Activated naive CD4-positive, alpha-beta T cell treated with anti-CD3 and anti-CD28 coated beads, Interleukin-2, amount 10 ng/mL, durations not matched to agents 7 days and 5 days (primary cell): ENCODE measurements around the gene C11orf24.

Experiments
- CTCF ChIA-PET: fragments of 350-600 bp; sonication (Branson Sonifier 250); formaldehyde crosslinking; loops from one replicate; lab custom pipeline; 2021; ENCODE audit warnings: antibody characterized with exemption; lab: Charles Lee
- DNase-seq: peaks from one replicate; pipeline ENCODE4 v3.0.0-alpha.2; 2020
- H3K27ac Mint-ChIP-seq: one replicate; pipeline ENCODE4 v1.8.0; 2021; ENCODE audit warnings: mild to moderate bottlenecking, moderate library complexity, mixed read lengths
- H3K27me3 Mint-ChIP-seq: one replicate; pipeline ENCODE4 v1.8.0; 2021; ENCODE audit warnings: mild to moderate bottlenecking, mixed read lengths
- H3K36me3 Mint-ChIP-seq: one replicate; pipeline ENCODE4 v1.8.0; 2021; ENCODE audit warnings: mixed read lengths
- H3K4me1 Mint-ChIP-seq: one replicate; pipeline ENCODE4 v1.8.0; 2021; ENCODE audit warnings: mixed read lengths
- H3K4me3 Mint-ChIP-seq: one replicate; pipeline ENCODE4 v1.8.0; 2021; ENCODE audit warnings: mild to moderate bottlenecking, moderate library complexity, mixed read lengths
- H3K9me3 Mint-ChIP-seq: one replicate; pipeline ENCODE4 v1.8.0; 2021; ENCODE audit warnings: mixed read lengths

The C11orf24 gene

DNA sequence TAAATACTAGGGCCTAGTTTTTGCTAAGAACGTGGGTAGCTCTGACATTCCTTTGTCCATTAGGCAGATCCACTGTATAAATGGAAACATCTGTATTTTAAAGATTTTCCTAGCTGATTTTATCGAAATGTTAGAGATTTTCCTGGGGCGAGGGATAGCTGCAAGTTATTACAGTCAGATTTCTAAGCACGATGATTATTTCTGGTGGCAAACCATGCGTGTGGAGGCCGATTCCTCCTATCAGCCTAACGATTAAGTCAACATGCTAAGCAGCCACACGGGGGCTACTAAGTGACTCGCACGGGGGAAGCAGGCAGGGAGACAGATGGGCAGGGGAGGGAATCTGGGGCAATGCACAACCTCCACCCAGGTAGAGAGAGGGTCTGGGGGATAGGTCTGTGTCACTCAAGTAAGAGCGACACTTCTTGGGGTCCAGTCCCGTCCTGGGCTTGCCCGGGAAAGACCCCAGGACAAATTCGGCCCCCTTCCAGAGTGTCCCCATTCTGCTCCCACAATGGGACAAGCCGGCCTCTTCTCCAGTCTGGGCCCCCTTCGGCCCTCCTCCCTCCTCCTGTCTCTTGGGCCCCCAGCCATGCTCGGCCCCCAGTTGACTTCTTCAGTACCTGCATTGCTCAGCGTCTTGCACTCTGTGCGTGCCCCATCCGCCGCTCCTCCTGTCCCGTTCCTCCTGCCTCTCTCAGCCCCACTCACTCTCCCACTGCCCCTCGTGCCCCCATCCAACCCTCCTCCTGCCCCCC lies 571 bp downstream of the C11orf24 start:
- Mint-ChIP-seq H3K4me1 (peaks cover 50% of the 10 kb centered on the region), H3K27me3 (peaks cover 4% of the 10 kb centered on the region), H3K9me3 (no peaks in the 10 kb centered on the region), H3K4me3 (peak overlapping the region; percentile 96), H3K27ac (peak overlapping the region; percentile 97), H3K36me3 (peaks cover 25% of the 10 kb centered on the region)
- DNase-seq, result peak; percentile 76
- CTCF ChIA-PET, result interaction anchor here (0.7 to 4.9 kb wide), 12 partner anchors 8 to 117 kb away, joined by 3 to 68 read pairs (median 5); no protein-coding TSS in a partner anchor

DNA sequence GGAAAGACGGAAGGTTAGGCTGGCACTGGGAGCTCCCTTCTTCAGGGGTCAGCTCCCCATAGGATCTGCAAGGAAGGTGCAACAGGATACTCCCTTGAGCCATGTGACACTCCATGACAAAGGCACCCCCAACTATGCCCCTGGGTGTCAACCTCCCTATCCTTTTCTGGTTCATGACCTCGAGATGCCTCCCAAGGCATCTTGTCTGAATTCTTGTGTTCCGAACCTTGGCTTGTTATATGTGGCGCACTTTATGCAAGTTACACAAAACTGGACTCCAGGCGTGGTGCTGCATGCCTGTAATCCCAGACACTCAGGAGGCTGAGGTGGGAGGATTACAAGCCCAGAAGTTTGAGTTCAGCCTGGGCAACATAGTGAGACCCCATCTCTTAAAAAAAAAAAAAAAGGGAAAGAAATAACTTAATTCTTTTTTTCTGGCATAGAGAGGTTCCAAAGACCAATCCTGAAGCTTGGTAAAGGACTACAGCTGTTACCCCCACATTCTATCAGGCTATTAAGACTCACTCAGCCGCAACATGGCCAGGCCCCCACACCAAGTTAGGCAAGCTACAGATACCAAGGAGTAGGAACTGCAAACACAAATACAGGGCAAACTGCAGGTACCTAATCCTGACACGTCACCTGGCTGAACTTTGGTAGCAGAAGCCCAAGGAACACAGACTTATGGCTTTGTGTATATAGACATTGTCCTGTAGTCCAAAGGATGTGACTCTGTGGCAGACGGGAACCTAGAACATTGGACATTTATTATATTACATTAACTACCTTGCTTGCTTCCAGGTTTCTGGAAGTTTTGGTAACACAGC lies 1.4 kb downstream of the C11orf24 start:
- Mint-ChIP-seq H3K9me3 (no peaks in the 10 kb centered on the region), H3K4me3 (peak overlapping the region; percentile 96), H3K27ac (no peak overlapping the region), H3K4me1 (peaks cover 50% of the 10 kb centered on the region), H3K36me3 (peaks cover 25% of the 10 kb centered on the region), H3K27me3 (peaks cover 4% of the 10 kb centered on the region)
- no peak for DNase-seq
- CTCF ChIA-PET, result interaction anchor here (0.7 to 4.9 kb wide), 10 partner anchors 9 to 117 kb away, joined by 3 to 68 read pairs (median 5); no protein-coding TSS in a partner anchor

DNA sequence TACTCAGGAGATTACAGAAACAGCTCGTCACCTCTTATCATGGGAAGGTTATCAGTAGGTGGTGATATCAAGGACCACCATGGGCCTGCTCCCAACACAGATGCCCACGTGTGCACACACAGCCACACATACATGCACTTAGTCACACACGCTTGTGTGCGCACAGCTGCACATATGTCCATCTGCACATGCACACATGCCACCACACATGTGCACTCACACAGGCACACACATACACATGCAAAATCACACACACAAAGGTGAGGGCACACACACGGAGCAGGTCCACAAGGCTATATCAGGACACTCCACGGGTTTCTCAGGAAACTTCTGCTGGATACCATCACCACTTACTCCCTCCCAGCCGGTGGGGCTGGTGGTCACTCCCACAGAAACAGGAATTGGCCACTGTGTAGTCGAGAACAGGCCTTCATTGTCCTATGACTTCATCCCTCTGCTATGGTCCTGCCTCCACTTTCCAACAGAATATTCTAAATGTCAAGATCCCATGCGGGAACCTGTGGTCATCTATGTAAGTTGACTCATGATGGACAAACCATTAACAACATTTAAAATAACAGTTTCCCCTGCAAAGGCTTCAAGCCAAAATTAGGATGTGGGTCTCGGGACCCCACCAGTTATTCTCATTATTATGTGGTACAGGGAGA lies 2.2 kb downstream of the C11orf24 start:
- H3K36me3 Mint-ChIP-seq, result peaks cover 25% of the 10 kb centered on the region
- H3K4me1 Mint-ChIP-seq, result peaks cover 50% of the 10 kb centered on the region
- H3K4me3 Mint-ChIP-seq, result peak overlapping the region; percentile 16
- no peak for DNase-seq
- H3K27ac Mint-ChIP-seq, result no peak overlapping the region
- H3K9me3 Mint-ChIP-seq, result no peaks in the 10 kb centered on the region
- CTCF ChIA-PET, result interaction anchor here (1.1 to 4.9 kb wide), 4 partner anchors 10 to 28 kb away, joined by 3 to 68 read pairs (median 6); no protein-coding TSS in a partner anchor
- peaks cover 4% of the 10 kb centered on the region for H3K27me3 Mint-ChIP-seq

DNA sequence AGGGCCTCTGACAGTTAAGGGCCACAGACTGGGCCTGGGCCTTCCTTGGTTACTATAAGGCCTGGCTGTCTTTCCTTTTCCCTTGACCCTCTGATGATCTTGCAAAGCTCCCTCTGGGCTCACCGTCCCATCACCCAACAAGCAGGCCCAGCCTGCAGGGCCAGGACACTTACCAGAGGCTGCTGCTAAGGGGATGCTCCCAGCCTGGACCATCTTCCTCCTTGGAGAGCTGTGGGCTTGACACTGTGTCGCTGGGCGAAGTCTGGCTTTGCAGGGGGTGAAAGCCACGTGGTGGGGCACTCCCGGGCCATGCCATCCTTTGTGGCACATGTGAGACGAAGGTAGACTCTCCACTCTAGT lies 3.9 kb downstream of the C11orf24 start:
- Mint-ChIP-seq H3K27ac (no peak overlapping the region), H3K4me1 (peaks cover 36% of the 10 kb centered on the region), H3K27me3 (peaks cover 4% of the 10 kb centered on the region), H3K36me3 (peaks cover 27% of the 10 kb centered on the region), H3K9me3 (no peaks in the 10 kb centered on the region), H3K4me3 (no peak overlapping the region)
- DNase-seq, result no peak
- CTCF ChIA-PET, result interaction anchor here (2.7 kb wide), 1 partner anchor 30 kb away, joined by 18 read pairs; no protein-coding TSS in a partner anchor

DNA sequence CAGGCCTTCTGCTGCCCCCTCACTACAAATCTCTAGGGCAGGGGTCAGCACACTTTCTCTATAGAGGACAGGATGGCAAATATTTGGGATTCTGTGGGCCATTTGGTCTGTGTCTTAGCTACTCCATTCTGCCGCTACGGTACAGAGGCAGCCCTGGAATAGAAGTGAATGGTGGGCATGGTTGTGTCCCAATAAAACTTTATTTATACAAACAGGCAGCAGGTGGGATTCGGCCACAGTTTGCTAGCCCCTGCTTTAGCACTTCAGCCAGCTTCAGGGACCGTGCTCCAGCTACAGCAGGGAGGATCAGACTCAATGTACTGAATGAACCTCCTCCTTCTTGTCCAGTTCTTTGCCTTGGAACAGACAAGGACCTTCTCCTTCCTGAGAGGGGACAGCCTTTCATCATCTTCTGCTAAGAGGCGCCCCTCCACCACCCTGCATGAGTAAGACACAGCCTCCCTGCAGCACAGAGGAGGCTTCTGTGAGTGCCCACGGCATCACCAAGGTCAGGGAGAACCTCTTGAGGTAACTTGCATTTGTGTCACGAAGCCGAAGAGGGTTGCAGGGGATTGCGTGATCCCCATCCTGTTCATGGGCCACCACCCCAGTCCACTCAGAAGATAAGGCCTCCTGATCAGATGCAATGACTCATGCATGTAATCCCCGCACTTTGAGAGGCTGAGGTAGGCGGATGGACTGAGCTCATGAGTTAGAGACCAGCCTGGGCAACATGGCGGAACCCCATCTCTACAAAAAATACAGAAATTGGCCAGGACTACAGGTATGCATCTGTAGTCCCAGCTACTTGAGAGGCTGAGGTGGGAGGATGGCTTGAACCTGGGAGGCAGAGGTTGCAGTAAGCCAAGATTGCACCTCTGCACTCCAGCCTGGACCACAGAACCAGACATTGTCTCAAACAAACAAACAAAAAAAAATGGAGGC lies 4.6 kb downstream of the C11orf24 start:
- Mint-ChIP-seq H3K4me3 (no peak overlapping the region), H3K4me1 (peaks cover 29% of the 10 kb centered on the region), H3K9me3 (no peaks in the 10 kb centered on the region), H3K36me3 (peaks cover 30% of the 10 kb centered on the region), H3K27ac (no peak overlapping the region), H3K27me3 (peaks cover 3% of the 10 kb centered on the region)
- DNase-seq, result no peak
- CTCF ChIA-PET, result interaction anchor here (2.3 to 2.7 kb wide), 2 partner anchors 10 to 30 kb away, joined by 18 to 19 read pairs; no protein-coding TSS in a partner anchor

DNA sequence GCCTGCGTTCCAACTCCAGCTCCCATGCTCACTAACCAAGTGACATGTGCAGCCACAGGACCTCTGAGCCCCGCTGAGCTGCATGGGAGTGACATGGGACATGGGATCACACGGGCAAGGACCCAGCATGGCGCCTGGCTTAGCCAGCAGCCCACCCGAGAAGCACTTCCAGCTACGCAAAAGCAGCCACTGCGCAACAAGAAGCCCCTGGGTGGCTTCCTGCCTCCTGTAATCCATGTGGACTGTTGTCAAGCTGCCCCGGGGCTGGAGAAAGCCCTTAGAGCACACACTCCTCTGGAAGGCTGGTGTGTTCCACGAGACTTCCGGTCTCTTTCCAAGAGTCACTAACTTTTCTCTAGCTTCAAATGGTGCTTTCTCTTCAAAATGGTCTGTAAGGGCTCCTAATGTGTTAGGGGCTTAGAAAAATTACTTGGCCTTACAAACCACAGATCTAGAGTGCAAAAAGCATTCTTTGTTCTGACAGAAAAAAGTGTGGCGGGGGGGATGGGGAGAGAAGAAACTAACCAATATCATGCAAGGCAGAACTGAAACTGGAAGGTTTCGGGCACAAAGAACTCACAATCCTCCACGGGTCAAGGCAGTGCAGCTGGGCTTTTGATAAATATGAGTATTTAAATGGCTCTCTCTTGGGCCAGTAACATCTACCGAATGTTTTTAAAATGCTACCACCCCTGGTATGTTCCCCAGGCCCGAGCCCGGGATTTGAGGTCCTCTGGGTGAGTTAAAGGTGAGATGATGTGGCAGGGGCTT lies 5.5 kb downstream of the C11orf24 start:
- CTCF ChIA-PET, result interaction anchor here (2.3 to 2.7 kb wide), 2 partner anchors 9 to 31 kb away, joined by 18 to 19 read pairs; no protein-coding TSS in a partner anchor
- Mint-ChIP-seq H3K4me1 (peaks cover 28% of the 10 kb centered on the region), H3K4me3 (no peak overlapping the region), H3K36me3 (peaks cover 36% of the 10 kb centered on the region), H3K27ac (no peak overlapping the region), H3K27me3 (no peaks in the 10 kb centered on the region), H3K9me3 (no peaks in the 10 kb centered on the region)
- DNase-seq, result no peak

DNA sequence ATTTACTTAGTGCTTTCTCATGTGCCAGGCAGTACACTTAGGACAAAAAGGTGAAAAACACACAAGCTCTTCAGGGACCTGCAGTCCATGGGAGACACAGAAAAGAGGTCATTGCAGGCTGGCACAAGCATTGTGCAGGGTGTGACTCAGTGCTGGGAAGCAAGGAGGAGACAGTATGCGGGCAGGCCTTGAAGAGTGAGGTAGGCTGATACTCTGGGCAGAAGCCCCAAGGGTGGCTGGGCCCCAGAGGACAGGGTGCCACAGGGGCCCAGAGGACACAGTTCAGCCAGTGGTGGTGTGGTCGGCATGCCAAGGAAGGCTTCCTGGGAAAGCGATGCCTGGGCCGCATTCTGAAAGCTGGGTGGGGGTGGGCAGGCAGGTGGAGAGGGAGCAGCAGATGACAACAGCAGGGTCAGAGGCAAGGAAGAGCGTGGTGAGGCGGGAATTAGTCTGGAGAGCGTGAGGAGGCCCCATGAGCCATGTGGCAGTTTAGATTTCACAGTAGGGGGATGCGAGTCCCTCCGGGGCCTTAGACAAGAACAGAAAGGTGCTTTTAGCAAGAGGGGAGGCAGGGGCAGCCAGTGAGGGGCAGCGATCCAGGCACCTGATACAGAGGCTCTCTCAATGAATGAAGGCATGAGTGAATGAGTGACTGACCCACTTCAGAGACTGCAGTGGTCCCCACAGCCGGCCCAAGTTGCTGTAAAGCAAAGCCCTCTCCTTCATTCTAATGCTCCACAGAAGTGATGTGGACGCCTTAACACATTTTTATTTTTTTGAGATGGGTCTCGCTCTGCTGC lies 6.8 kb downstream of the C11orf24 start:
- Mint-ChIP-seq H3K4me3 (no peak overlapping the region), H3K36me3 (peaks cover 36% of the 10 kb centered on the region), H3K9me3 (no peaks in the 10 kb centered on the region), H3K27ac (no peak overlapping the region), H3K4me1 (peaks cover 19% of the 10 kb centered on the region), H3K27me3 (no peaks in the 10 kb centered on the region)
- CTCF ChIA-PET, result interaction anchor here (2.3 to 2.7 kb wide), 2 partner anchors 8 to 32 kb away, joined by 18 to 19 read pairs; no protein-coding TSS in a partner anchor
- DNase-seq, result no peak

DNA sequence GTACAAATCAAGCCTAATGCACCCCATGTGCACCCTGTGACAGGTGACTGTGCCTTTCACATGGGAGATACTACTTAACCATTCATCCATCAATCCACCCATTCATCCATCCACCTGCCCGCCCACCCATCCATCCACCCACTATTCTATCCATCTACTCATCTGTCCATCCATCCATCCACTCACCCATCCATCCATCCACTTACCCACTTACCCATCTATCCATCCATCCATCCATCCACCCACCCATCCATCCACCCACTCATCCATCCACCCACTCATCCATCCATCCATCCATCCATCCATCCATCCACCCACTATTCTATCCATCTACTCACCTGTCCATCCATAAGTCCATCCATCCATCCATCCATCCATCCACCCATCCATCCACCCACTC lies 7.5 kb downstream of the C11orf24 start:
- CTCF ChIA-PET, result no interaction called here
- H3K36me3 Mint-ChIP-seq, result peaks cover 33% of the 10 kb centered on the region
- no peaks in the 10 kb centered on the region for H3K9me3 Mint-ChIP-seq
- peaks cover 12% of the 10 kb centered on the region for H3K4me1 Mint-ChIP-seq
- H3K27me3 Mint-ChIP-seq, result no peaks in the 10 kb centered on the region
- H3K27ac Mint-ChIP-seq, result no peak overlapping the region
- H3K4me3 Mint-ChIP-seq, result no peak overlapping the region
- DNase-seq, result no peak

DNA sequence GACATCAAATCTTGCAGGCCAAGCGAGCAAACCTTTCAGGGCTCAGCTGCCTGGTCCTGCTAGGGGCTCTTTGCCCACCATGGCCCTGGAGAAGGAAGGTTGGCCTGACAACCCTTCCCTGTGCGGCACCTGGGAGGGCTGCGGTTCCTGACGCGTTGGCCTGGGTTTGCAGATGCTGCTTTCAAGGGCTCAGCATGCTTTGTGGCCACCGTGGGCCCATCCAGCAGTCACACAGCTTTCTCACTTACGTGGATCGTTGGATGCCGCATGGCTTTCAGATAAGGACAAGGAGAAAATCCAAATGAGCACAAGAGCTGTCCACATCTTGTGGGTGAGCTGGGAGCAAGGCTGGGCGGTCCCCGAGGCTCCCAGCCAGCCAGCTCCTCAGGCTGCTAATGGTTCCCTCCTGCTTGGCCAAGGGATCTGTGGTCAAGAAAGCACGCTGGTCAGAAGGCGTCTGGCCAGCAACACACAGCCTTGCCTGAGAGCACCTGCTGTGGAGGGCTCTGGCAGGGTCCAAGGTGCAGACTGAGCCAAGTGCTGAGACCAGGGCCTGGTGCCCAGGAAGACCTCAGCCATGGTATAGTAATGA lies 8.2 kb downstream of the C11orf24 start:
- CTCF ChIA-PET, result no interaction called here
- Mint-ChIP-seq H3K4me3 (no peak overlapping the region), H3K27ac (no peak overlapping the region), H3K4me1 (peaks cover 10% of the 10 kb centered on the region), H3K36me3 (peaks cover 29% of the 10 kb centered on the region), H3K9me3 (no peaks in the 10 kb centered on the region), H3K27me3 (no peaks in the 10 kb centered on the region)
- no peak for DNase-seq

DNA sequence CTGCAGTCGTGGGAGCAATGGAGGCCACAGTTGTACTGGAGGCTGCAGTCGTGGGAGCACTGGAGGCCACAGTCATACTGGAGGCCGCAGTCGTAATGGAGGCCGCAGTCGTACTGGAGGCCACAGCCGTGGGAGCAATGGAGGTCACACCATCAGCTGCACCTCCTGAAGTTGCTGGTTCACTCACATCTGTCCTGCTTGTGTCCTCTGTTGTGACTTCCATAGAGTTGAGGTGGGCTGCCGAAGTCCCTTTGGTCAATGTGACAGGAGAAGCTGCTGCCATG lies 9.3 kb downstream of the C11orf24 start:
- Mint-ChIP-seq H3K27me3 (peaks cover 6% of the 10 kb centered on the region), H3K4me1 (peaks cover 10% of the 10 kb centered on the region), H3K9me3 (no peaks in the 10 kb centered on the region), H3K4me3 (no peak overlapping the region), H3K27ac (no peak overlapping the region), H3K36me3 (peaks cover 27% of the 10 kb centered on the region)
- CTCF ChIA-PET, result no interaction called here
- no peak for DNase-seq

DNA sequence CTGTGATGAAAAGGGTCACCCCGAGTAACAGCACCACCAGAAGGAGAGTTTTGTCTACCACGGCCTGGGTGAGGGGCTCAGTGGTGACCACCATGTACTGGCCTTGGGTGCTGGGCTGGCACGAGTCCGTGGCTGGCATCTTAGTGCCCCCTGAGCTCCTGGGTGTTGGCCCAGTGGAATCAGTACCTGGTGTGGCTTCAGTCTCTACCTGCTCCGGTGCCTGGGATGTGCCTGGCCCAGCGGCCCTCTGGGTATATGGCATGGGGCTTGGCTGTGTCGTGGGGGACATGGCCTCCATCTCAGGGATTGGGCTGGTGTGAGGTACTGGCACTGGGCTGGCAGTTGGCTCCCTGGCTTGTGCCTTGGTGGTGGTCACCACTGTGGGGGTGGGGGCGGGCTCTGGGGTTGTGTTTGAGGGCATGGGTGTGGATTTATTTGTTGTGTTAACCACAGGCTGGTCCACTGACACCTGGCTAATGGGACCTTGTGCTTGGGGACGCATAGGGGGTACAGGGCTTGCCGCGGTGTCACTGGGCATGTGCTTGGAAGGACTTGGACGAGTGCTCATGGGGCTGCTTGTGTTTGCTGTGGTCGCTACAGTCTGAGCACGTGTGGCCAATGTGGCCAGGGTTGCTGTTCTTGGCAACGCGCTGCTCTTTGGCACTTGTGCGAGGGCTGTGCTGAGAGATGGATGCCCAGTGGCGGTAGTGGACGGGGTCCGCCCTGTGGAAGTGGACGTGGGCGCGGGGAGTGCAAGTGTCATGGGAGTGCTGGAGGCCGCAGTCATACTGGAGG lies 9.8 kb downstream of the C11orf24 start:
- H3K27ac Mint-ChIP-seq, result no peak overlapping the region
- DNase-seq, result no peak
- no peaks in the 10 kb centered on the region for H3K9me3 Mint-ChIP-seq
- H3K4me3 Mint-ChIP-seq, result no peak overlapping the region
- H3K36me3 Mint-ChIP-seq, result peaks cover 26% of the 10 kb centered on the region
- H3K27me3 Mint-ChIP-seq, result peaks cover 8% of the 10 kb centered on the region
- CTCF ChIA-PET, result interaction anchor here (7.5 kb wide), 1 partner anchor 36 kb away, joined by 173 read pairs; no protein-coding TSS in a partner anchor
- H3K4me1 Mint-ChIP-seq, result peaks cover 11% of the 10 kb centered on the region
